IMR-90 (cell line): Measurements from ENCODE around the gene RHOU. TPM values are rescaled to one million over a fixed set of nuclear protein-coding genes. Genes with fewer than 3 reads are reported as not detected.

Experiments
- ATAC-seq: fragments of 200-7000 bp; cut with Tn5 transposase; 2 replicates; pipeline ENCODE4 v1.9.1; 2020; ENCODE audit warnings: low read depth, mild to moderate bottlenecking, moderate library complexity
- BruUV-seq: library from RNA; stranded (reverse); fragments of 400-500 nt; replicated peaks from 2 replicates; lab custom pipeline; 2021; lab: Mats Ljungman, UMichigan
- CTCF ChIA-PET: fragments of 300-600 bp; formaldehyde crosslinking; extraction: SDS; loops from one replicate; lab custom pipeline; 2021; ENCODE audit warnings: antibody characterized with exemption; lab: Yijun Ruan, JAX
- POLR2A ChIA-PET: fragments of 300-600 bp; sonication (Branson Sonifier 250); formaldehyde crosslinking; loops from one replicate; lab custom pipeline; 2022; ENCODE audit warnings: antibody characterized with exemption; ENCODE audit not compliant: unreplicated experiment; lab: Charles Lee
- DNase-seq: peaks from one replicate; pipeline ENCODE4 v3.0.0; 2013
- H2AFZ ChIP-seq: replicated peaks from 2 replicates; pipeline ENCODE3; 2013; ENCODE audit warnings: low read length, mild to moderate bottlenecking; ENCODE audit not compliant: poor library complexity
- H2AK5ac ChIP-seq: 2 replicates; pipeline ENCODE4 v1.6.1; 2013; ENCODE audit warnings: low read depth, low read length, inconsistent platforms
- H2AK9ac ChIP-seq: replicated peaks from 2 replicates; pipeline ENCODE3; 2013; ENCODE audit warnings: mild to moderate bottlenecking, low read depth, low read length, moderate library complexity; ENCODE audit not compliant: poor library complexity
- H2BK120ac ChIP-seq: 2 replicates; pipeline ENCODE4 v1.6.1; 2013; ENCODE audit warnings: low read depth, low read length, inconsistent platforms
- H2BK15ac ChIP-seq: 3 replicates; pipeline ENCODE4 v1.6.1; 2013; ENCODE audit warnings: low read depth, low read length, inconsistent platforms
- H2BK20ac ChIP-seq: 2 replicates; pipeline ENCODE4 v1.6.1; 2013; ENCODE audit warnings: low read depth, mild to moderate bottlenecking, inconsistent platforms, low read length, moderate library complexity
- H2BK5ac ChIP-seq: 2 replicates; pipeline ENCODE4 v1.6.1; 2013; ENCODE audit warnings: mild to moderate bottlenecking, low read depth, low read length, inconsistent platforms; ENCODE audit not compliant: poor library complexity, severe bottlenecking
- H3K14ac ChIP-seq: replicated peaks from 2 replicates; pipeline ENCODE4 v1.6.1; 2013; ENCODE audit warnings: low read depth, low read length, inconsistent platforms
- H3K18ac ChIP-seq: 2 replicates; pipeline ENCODE4 v1.6.1; 2013; ENCODE audit warnings: low read depth, low read length, control low read depth
- H3K23ac ChIP-seq: 2 replicates; pipeline ENCODE4 v1.6.1; 2013; ENCODE audit warnings: low read depth, low read length, inconsistent platforms
- H3K27ac ChIP-seq: 2 replicates; pipeline ENCODE4 v1.5.1; 2013; ENCODE audit warnings: mild to moderate bottlenecking, control low read depth, low read length; ENCODE audit not compliant: insufficient read depth
- H3K27me3 ChIP-seq: 2 replicates; pipeline ENCODE4 v1.6.1; 2013; ENCODE audit warnings: low read length; ENCODE audit not compliant: control insufficient read depth, insufficient read depth
- H3K36me3 ChIP-seq: 2 replicates; pipeline ENCODE4 v1.6.1; 2013; ENCODE audit warnings: low read length, mixed read lengths; ENCODE audit not compliant: control insufficient read depth, insufficient read depth
- H3K4ac ChIP-seq: 2 replicates; pipeline ENCODE4 v1.6.1; 2013; ENCODE audit warnings: low read depth, low read length, inconsistent platforms
- H3K4me1 ChIP-seq: 2 replicates; pipeline ENCODE4 v1.6.1; 2013; ENCODE audit warnings: low read length, mixed read lengths; ENCODE audit not compliant: control insufficient read depth, insufficient read depth
- H3K4me2 ChIP-seq: 2 replicates; pipeline ENCODE4 v1.6.1; 2013; ENCODE audit warnings: low read depth, mild to moderate bottlenecking, control low read depth, low read length, moderate library complexity
- H3K4me3 ChIP-seq: 2 replicates; pipeline ENCODE4 v1.5.1; 2013; ENCODE audit warnings: low read depth, mild to moderate bottlenecking, control low read depth, low read length, moderate library complexity; ENCODE audit not compliant: insufficient read depth
- H3K56ac ChIP-seq: 2 replicates; pipeline ENCODE4 v1.6.1; 2013; ENCODE audit warnings: low read length, inconsistent platforms; ENCODE audit not compliant: insufficient read depth; ENCODE audit errors: extremely low read depth
- H3K79me1 ChIP-seq, 2 experiments: 2 replicates each; pipeline ENCODE4 v1.6.1; 2013; ENCODE audit warnings: low read length in 2 of 2, inconsistent platforms in 1 of 2, low read depth in 1 of 2
- H3K9ac ChIP-seq: 2 replicates; pipeline ENCODE4 v1.6.1; 2013; ENCODE audit warnings: low read depth, low read length, control low read depth
- H3K9me1 ChIP-seq: 2 replicates; pipeline ENCODE4 v1.6.1; 2013; ENCODE audit warnings: low read length, inconsistent platforms; ENCODE audit not compliant: insufficient read depth
- H3K9me3 ChIP-seq: 2 replicates; pipeline ENCODE4 v1.6.1; 2013; ENCODE audit warnings: low read length; ENCODE audit not compliant: control insufficient read depth, insufficient read depth
- H4K20me1 ChIP-seq: 2 replicates; pipeline ENCODE4 v1.6.1; 2013; ENCODE audit warnings: low read length, inconsistent platforms; ENCODE audit not compliant: insufficient read depth
- H4K5ac ChIP-seq: 2 replicates; pipeline ENCODE4 v1.6.1; 2013; ENCODE audit warnings: mild to moderate bottlenecking, low read depth, low read length, control low read depth
- H4K8ac ChIP-seq, 2 experiments: 2 replicates each; pipeline ENCODE4 v1.6.1; 2013; ENCODE audit warnings: low read depth in 2 of 2, low read length in 2 of 2, control low read depth in 1 of 2, inconsistent platforms in 1 of 2
- H4K91ac ChIP-seq: 2 replicates; pipeline ENCODE4 v1.6.1; 2013; ENCODE audit warnings: low read depth, low read length, inconsistent platforms; ENCODE audit not compliant: insufficient read depth
- BHLHE40 ChIP-seq: fragments of 150-350 bp; IDR thresholded peaks from 2 replicates; pipeline ENCODE4 v1.6.1; 2016; ENCODE audit warnings: mild to moderate bottlenecking, low read depth, low read length
- CEBPB ChIP-seq: IDR thresholded peaks from 2 replicates; pipeline ENCODE4 v1.6.1; 2012; ENCODE audit warnings: low read depth, low read length, improper control_type of control experiment
- CHD1 ChIP-seq: IDR thresholded peaks from 2 replicates; pipeline ENCODE4 v1.6.1; 2012; ENCODE audit warnings: low read depth, low read length, improper control_type of control experiment
- FOS ChIP-seq: fragments of 150-350 bp; IDR thresholded peaks from 2 replicates; pipeline ENCODE4 v1.6.1; 2016; ENCODE audit warnings: low read depth, low read length
- MAFK ChIP-seq: IDR thresholded peaks from 2 replicates; pipeline ENCODE4 v1.6.1; 2012; ENCODE audit warnings: low read depth, low read length, improper control_type of control experiment
- MAZ ChIP-seq: IDR thresholded peaks from 2 replicates; pipeline ENCODE4 v1.6.1; 2012; ENCODE audit warnings: low read depth, mild to moderate bottlenecking, low read length, improper control_type of control experiment, moderate library complexity, borderline replicate concordance
- MXI1 ChIP-seq: IDR thresholded peaks from 2 replicates; pipeline ENCODE4 v1.6.1; 2012; ENCODE audit warnings: low read depth, mild to moderate bottlenecking, low read length, moderate library complexity, borderline replicate concordance
- NFE2L2 ChIP-seq: fragments of 150-350 bp; IDR thresholded peaks from 2 replicates; pipeline ENCODE4 v1.6.1; 2016; ENCODE audit warnings: low read depth, mild to moderate bottlenecking, low read length
- POLR2A ChIP-seq: IDR thresholded peaks from 2 replicates; pipeline ENCODE4 v1.6.1; 2012; ENCODE audit warnings: mild to moderate bottlenecking, low read depth, low read length
- RAD21 ChIP-seq: IDR thresholded peaks from 2 replicates; pipeline ENCODE4 v1.6.1; 2012; ENCODE audit warnings: low read length, improper control_type of control experiment
- RCOR1 ChIP-seq: IDR thresholded peaks from 2 replicates; pipeline ENCODE4 v1.6.1; 2012; ENCODE audit warnings: mild to moderate bottlenecking, low read length, improper control_type of control experiment; ENCODE audit not compliant: insufficient replicate concordance
- RFX5 ChIP-seq: IDR thresholded peaks from 2 replicates; pipeline ENCODE4 v1.8.0; 2012; ENCODE audit warnings: low read depth, mild to moderate bottlenecking, low read length, moderate library complexity
- SMC3 ChIP-seq: fragments of 150-350 bp; IDR thresholded peaks from 2 replicates; pipeline ENCODE4 v1.6.1; 2016; ENCODE audit warnings: low read depth, mild to moderate bottlenecking, antibody characterized with exemption, low read length, moderate library complexity
- WGBS, 2 experiments: methylation state at CpG; one replicate each; pipeline versions ENCODE4 v1.1.5 to v1.1.7; 2013; ENCODE audit warnings: missing lambda C conversion rate in 2 of 2; ENCODE audit not compliant: insufficient read length in 1 of 2; ENCODE audit errors: extremely low coverage in 2 of 2; 5-methylcytosine and 5-hydroxymethylcytosine counted together
- dilution Hi-C: fragments of 300-500 bp; cut with HindIII; formaldehyde crosslinking; loops from one replicate; pipeline ENCODE4 v1.14.3; 2018; ENCODE audit warnings: low sequenced_read_pairs; ENCODE audit not compliant: unreplicated experiment
- in situ Hi-C: fragments of 300-500 bp; cut with MboI; formaldehyde crosslinking; loops from 3 replicates; pipeline ENCODE4 v1.14.3; 2019; ENCODE audit warnings: low sequenced_read_pairs, inconsistent platforms, mixed read lengths
- intact Hi-C: fragments of 100-400 bp; cut with micrococcal nuclease; formaldehyde crosslinking; loops from 2 replicates; pipeline ENCODE4 v1.10.0; 2022
- polyA plus RNA-seq, 3 experiments: library from polyadenylated mRNA; depleted of rRNA; stranded (reverse); fragments of >200 nt; gene quantifications; 2 replicates each; pipeline ENCODE4 v1.2.3, GENCODE V29; 2012; ENCODE audit warnings: low replicate concordance in 1 of 3
- total RNA-seq: library from RNA; depleted of rRNA; stranded (reverse); fragments of >200 nt; gene quantifications from 2 replicates; pipeline ENCODE4 v1.2.3, GENCODE V29; 2012
- TF ChIP-seq, protein P1 (sequence below): fragments of 150-350 bp; IDR thresholded peaks from 2 replicates; pipeline ENCODE4 v1.6.1; 2016; ENCODE audit warnings: low read depth, mild to moderate bottlenecking, low read length, moderate library complexity, borderline replicate concordance
- TF ChIP-seq, protein P2 (sequence below): conservative IDR thresholded peaks from 2 replicates; pipeline ENCODE4 v1.5.1; 2012; ENCODE audit warnings: mild to moderate bottlenecking, low read depth, low read length, improper control_type of control experiment
- TF ChIP-seq, protein P3 (sequence below): fragments of 150-350 bp; IDR thresholded peaks from 2 replicates; pipeline ENCODE4 v1.6.1; 2017; ENCODE audit warnings: mild to moderate bottlenecking, antibody characterized with exemption, low read length, low read depth

The RHOU gene
- total and polyA plus RNA-seq, 2 of the 4 experiments (the other 2 are of a cell fraction), result 0.44 to 0.72 TPM

DNA sequence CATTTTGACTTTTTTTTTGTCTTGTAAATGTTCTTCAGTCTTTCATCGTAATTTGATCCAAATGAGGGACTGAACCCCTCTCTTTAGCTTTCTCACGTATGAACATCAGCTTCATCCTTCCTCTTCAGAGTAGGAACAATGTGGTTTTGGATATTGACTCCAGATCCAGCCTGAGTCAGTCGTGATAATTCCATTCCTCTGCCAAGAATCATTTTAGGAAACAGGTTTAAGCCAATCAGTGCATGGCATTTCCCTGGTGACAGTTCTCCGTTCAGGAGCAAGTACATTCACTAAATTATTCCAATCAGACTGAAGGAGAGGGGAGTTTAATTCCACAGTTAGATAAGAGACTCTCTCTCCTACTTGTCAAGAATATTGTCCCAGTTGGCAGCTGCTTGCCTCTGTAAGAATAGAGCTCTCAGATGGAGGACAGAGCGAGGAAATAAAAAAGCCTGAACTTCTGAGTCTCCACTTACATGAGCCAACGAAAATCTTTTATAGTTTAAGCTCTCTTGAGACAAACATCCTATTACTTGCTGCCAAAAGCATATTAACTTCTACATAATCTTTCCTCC is 18.6 kb downstream of the RHOU start:
- H3K9me3 ChIP-seq, result no peaks in the 10 kb centered on the region; the same call in 1 of the 2 replicates
- no peak overlapping the region for H2BK15ac ChIP-seq
- no peak overlapping the region for H3K18ac ChIP-seq
- no peak overlapping the region for H3K14ac ChIP-seq
- WGBS, 2 experiments, result no CpG with 5 or more reads among the region's 6 CpGs
- no peaks in the 10 kb centered on the region for H4K20me1 ChIP-seq
- no peak overlapping the region for H2BK20ac ChIP-seq
- H3K23ac ChIP-seq, result no peak overlapping the region
- no peak overlapping the region for H2AFZ ChIP-seq
- H4K5ac ChIP-seq, result no peak overlapping the region
- peaks cover 49% of the 10 kb centered on the region for H3K27me3 ChIP-seq
- H3K27ac ChIP-seq, result no peak overlapping the region
- CTCF ChIA-PET, result no interaction called here
- H3K79me1 ChIP-seq, result no peaks in the 10 kb centered on the region
- TF ChIP-seq, protein P1, sequence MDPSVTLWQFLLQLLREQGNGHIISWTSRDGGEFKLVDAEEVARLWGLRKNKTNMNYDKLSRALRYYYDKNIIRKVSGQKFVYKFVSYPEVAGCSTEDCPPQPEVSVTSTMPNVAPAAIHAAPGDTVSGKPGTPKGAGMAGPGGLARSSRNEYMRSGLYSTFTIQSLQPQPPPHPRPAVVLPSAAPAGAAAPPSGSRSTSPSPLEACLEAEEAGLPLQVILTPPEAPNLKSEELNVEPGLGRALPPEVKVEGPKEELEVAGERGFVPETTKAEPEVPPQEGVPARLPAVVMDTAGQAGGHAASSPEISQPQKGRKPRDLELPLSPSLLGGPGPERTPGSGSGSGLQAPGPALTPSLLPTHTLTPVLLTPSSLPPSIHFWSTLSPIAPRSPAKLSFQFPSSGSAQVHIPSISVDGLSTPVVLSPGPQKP, result no peak
- TF ChIP-seq MXI1 (no peak), NFE2L2 (no peak), MAZ (no peak), SMC3 (no peak), RAD21 (no peak), RFX5 (no peak), RCOR1 (no peak), MAFK (no peak), FOS (no peak), CEBPB (no peak), CHD1 (no peak), POLR2A (no peak), BHLHE40 (no peak)
- TF ChIP-seq, protein P2, sequence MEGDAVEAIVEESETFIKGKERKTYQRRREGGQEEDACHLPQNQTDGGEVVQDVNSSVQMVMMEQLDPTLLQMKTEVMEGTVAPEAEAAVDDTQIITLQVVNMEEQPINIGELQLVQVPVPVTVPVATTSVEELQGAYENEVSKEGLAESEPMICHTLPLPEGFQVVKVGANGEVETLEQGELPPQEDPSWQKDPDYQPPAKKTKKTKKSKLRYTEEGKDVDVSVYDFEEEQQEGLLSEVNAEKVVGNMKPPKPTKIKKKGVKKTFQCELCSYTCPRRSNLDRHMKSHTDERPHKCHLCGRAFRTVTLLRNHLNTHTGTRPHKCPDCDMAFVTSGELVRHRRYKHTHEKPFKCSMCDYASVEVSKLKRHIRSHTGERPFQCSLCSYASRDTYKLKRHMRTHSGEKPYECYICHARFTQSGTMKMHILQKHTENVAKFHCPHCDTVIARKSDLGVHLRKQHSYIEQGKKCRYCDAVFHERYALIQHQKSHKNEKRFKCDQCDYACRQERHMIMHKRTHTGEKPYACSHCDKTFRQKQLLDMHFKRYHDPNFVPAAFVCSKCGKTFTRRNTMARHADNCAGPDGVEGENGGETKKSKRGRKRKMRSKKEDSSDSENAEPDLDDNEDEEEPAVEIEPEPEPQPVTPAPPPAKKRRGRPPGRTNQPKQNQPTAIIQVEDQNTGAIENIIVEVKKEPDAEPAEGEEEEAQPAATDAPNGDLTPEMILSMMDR, result no peak
- TF ChIP-seq, protein P3, sequence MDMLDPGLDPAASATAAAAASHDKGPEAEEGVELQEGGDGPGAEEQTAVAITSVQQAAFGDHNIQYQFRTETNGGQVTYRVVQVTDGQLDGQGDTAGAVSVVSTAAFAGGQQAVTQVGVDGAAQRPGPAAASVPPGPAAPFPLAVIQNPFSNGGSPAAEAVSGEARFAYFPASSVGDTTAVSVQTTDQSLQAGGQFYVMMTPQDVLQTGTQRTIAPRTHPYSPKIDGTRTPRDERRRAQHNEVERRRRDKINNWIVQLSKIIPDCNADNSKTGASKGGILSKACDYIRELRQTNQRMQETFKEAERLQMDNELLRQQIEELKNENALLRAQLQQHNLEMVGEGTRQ, result no peak
- no peak overlapping the region for H2BK120ac ChIP-seq
- no peak overlapping the region for H2BK5ac ChIP-seq
- no peak overlapping the region for H2AK9ac ChIP-seq
- no peak overlapping the region for H4K91ac ChIP-seq
- DNase-seq, result no peak
- no peak overlapping the region for H3K4me3 ChIP-seq
- in situ Hi-C loops (no loop called here), intact Hi-C loops (no loop called here), dilution Hi-C loops (no loop called here)
- H3K36me3 ChIP-seq, result no peaks in the 10 kb centered on the region
- no TSS peak for BruUV-seq
- no peak overlapping the region for H2AK5ac ChIP-seq
- H3K4me2 ChIP-seq, result no peak overlapping the region
- H3K9ac ChIP-seq, result no peak overlapping the region
- H3K9me1 ChIP-seq, result no peaks in the 10 kb centered on the region
- H3K4me1 ChIP-seq, result no peaks in the 10 kb centered on the region
- no peak overlapping the region for H3K4ac ChIP-seq
- H4K8ac ChIP-seq, result no peak overlapping the region
- POLR2A ChIA-PET, result no interaction called here
- no peak overlapping the region for H3K56ac ChIP-seq
- no peak for ATAC-seq
